AG09309 (cell line): Measurements from ENCODE around the gene FARS2.

Experiments
- DNase-seq: peaks from one replicate; pipeline ENCODE4 v3.0.0-alpha.2; 2010; ENCODE audit warnings: low read depth
- H3K4me3 ChIP-seq: 2 replicates; pipeline ENCODE4 v1.5.1; 2011; ENCODE audit warnings: mild to moderate bottlenecking, low read depth, low read length, moderate library complexity; ENCODE audit not compliant: control insufficient read depth
- CTCF ChIP-seq: IDR thresholded peaks from 2 replicates; pipeline ENCODE4 v1.5.1; 2011; ENCODE audit warnings: mild to moderate bottlenecking, low read depth, low read length, inconsistent platforms; ENCODE audit not compliant: insufficient read depth, control insufficient read depth; ENCODE audit errors: missing control alignments

FARS2 gene

DNA sequence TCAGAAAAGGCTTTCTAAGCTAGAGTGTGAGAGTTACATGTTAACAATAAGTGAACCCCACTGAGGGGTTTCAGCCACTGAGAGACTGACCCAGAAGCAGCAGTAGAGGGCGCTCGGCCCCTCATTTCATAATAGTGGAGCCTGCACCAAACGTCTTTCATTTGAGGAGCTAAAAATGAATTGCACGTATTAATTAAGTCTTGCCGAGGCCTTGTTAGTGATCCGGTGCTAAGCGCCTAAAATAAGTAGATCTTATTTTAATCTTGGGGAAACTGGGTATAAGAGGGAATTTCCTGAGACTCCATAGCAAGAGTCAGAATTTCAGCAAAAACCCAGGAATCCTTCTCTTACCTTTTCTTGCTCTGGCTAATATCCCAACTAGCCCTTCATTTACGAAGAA, 209.7 kb downstream of the FARS2 start:
- TF ChIP-seq CTCF, result peak; percentile 91
- DNase-seq, result peak; percentile 24
- H3K4me3 ChIP-seq, result no peak overlapping the region

- H3K4me3 ChIP-seq, result no peak overlapping the region
- no peak for DNase-seq
- no peak for TF ChIP-seq CTCF
Measured at GRCh38 chr6:5471637-5472398, 210.5 kb downstream of the FARS2 start.

- no peak overlapping the region for H3K4me3 ChIP-seq
- DNase-seq, result no peak
- TF ChIP-seq CTCF, result no peak
Measured at GRCh38 chr6:5472571-5472970, 211.3 kb downstream of the FARS2 start.

- H3K4me3 ChIP-seq, result no peak overlapping the region
- TF ChIP-seq CTCF, result no peak
- DNase-seq, result no peak
Measured at GRCh38 chr6:5475779-5476178, 214.5 kb downstream of the FARS2 start.

- TF ChIP-seq CTCF, result no peak
- no peak for DNase-seq
- no peak overlapping the region for H3K4me3 ChIP-seq
Measured at GRCh38 chr6:5478380-5478779, 217.1 kb downstream of the FARS2 start.

DNA sequence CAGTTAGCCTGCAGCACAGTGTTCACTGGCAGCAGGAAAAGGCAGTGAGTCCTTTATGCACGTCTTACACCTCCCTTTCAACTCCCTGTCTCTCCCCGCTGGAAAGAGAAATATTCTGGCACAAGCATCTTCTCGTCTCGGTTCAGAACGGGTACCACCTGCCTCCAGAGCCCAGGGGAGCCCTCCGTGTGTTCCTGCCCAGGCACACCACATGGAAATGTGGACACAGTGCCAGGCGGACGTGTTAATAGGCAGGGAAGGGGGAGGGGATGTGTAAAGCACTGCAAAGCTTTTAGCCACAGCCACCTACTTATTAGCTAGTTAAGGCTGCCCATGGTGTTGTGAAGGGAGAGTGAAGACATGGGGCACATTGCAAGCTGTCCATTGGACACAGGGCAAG, 219.7 kb downstream of the FARS2 start:
- no peak for TF ChIP-seq CTCF
- no peak for DNase-seq
- H3K4me3 ChIP-seq, result no peak overlapping the region
